Measurements from ENCODE around the gene FYN. TPM values are rescaled to one million over a fixed set of nuclear protein-coding genes. Genes with fewer than 3 reads are reported as not detected.

FYN gene
- total RNA-seq, 4 donors from 2014 or later, result 16.3 to 288 (median 52.2) TPM

DNA sequence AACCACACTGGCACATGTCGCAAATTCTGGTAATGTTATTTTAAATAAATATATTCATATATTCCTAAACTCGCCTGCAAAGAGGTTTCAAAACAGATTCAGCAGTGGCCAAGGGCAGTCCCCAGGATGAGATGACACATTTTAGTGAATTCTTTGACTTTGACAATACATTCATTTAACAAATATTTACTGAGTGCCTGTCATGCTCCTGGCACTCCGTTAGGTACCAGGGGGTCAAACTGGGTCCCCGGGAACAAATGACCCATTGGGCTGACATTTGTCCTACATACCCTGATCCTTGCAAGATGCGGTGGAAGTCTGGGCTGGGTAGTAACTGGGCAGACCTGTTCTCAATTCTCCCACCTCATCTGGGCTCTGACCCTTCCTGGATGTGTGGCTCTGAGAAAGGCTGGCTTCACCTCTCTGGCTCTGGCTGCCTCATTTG, 74.9 kb downstream of the FYN start:
- H3K9me3 ChIP-seq, result no peaks in the 10 kb centered on the region
- H3K27ac ChIP-seq, result no peak overlapping the region
- in situ Hi-C loops (cut with MboI; ENCODE audit: low pct_ligation_motif_present in 1 of 4, low pct_unique_long_range_greater_than_20kb in 1 of 4, low sequenced_read_pairs in 3 of 4) (no loop called here), intact Hi-C loops (cut with DNase I; ENCODE audit: low total_unique reads) (no loop called here)
- no peak overlapping the region for H3K4me3 ChIP-seq
- WGBS, 2 donors (ENCODE audit: low coverage in 1 of 2), result 59 to 84% methylated on average over 3 to 5 of the region's 5 CpGs
- peaks cover 2 to 11% (median 4%) of the 10 kb centered on the region in 4 donors for H3K4me1 ChIP-seq
- H3K36me3 ChIP-seq, result no peaks in the 10 kb centered on the region
- no peak for DNase-seq
- H3K27me3 ChIP-seq, result no peaks in the 10 kb centered on the region
- no peak for TF ChIP-seq EP300 (IDR thresholded peaks at IDR 0.05; ENCODE audit: low read depth)
- no peak for TF ChIP-seq POLR2AphosphoS5 (IDR thresholded peaks at IDR 0.05)
- no peak for TF ChIP-seq POLR2A (IDR thresholded peaks at IDR 0.05)
- TF ChIP-seq, protein P1, sequence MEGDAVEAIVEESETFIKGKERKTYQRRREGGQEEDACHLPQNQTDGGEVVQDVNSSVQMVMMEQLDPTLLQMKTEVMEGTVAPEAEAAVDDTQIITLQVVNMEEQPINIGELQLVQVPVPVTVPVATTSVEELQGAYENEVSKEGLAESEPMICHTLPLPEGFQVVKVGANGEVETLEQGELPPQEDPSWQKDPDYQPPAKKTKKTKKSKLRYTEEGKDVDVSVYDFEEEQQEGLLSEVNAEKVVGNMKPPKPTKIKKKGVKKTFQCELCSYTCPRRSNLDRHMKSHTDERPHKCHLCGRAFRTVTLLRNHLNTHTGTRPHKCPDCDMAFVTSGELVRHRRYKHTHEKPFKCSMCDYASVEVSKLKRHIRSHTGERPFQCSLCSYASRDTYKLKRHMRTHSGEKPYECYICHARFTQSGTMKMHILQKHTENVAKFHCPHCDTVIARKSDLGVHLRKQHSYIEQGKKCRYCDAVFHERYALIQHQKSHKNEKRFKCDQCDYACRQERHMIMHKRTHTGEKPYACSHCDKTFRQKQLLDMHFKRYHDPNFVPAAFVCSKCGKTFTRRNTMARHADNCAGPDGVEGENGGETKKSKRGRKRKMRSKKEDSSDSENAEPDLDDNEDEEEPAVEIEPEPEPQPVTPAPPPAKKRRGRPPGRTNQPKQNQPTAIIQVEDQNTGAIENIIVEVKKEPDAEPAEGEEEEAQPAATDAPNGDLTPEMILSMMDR (IDR thresholded peaks at IDR 0.05), result no peak

DNA sequence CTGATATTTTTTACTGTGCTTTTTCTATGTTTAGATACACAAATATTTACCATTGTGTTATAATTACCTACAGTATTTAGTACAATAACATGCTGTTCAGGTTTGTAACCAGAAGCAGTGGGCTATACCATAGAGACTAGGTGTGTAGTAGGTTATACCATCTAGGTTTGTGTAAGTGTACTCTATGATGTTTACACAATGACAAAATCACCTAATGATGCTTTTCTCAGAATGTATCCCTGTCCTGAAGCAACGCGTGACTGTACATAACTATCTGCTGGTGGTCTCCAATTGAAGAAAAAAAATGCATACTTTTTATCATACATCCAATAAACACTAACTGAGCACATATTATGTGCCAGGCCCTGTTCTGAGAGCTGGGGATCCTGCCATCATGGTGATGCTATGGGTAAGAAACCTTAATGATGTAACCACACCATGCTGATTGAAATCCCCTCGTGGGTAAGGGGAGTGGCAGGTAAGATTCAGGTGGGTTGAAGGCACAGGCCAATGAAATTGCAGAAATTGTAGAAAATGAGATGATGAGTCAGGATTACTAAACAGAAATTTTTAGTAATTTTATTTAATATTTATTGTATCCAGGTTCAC, 76.8 kb downstream of the FYN start:
- Histone ChIP-seq H3K36me3 (no peaks in the 10 kb centered on the region), H3K27ac (no peak overlapping the region), H3K9me3 (no peaks in the 10 kb centered on the region), H3K4me3 (no peak overlapping the region), H3K27me3 (no peaks in the 10 kb centered on the region), H3K4me1 (peaks cover 0 to 7% (median 3%) of the 10 kb centered on the region in 4 donors)
- in situ Hi-C loops (cut with MboI; ENCODE audit: low pct_ligation_motif_present in 1 of 4, low pct_unique_long_range_greater_than_20kb in 1 of 4, low sequenced_read_pairs in 3 of 4) (no loop called here), intact Hi-C loops (cut with DNase I; ENCODE audit: low total_unique reads) (no loop called here)
- TF ChIP-seq, protein P1 (IDR thresholded peaks at IDR 0.05), result no peak
- TF ChIP-seq POLR2A (IDR thresholded peaks at IDR 0.05) (no peak), EP300 (IDR thresholded peaks at IDR 0.05; ENCODE audit: low read depth) (no peak), POLR2AphosphoS5 (IDR thresholded peaks at IDR 0.05) (no peak)
- DNase-seq, result no peak
- WGBS, 2 donors (ENCODE audit: low coverage in 1 of 2), result 60 to 90% methylated on average over 2 to 3 of the region's 3 CpGs

DNA sequence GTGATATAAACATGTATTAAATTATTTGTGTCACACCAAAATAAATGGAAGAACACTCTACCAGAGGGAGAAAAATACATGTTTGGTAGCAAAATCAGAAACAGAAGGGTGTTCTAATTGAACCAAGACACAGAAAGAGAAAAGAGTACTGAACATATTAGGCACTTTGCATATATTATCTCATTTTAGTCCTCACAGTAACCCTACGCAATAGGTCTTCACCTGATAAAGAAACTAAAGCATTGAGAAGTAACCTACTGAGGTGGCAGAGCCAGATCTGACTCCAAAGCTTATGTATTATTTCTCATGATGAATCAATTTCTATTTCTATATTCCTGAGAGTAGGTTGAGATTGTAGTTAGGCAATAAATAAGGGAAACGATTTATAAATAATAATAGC, 77.7 kb downstream of the FYN start:
- intact Hi-C loops (cut with DNase I; ENCODE audit: low total_unique reads) (no loop called here), in situ Hi-C loops (cut with MboI; ENCODE audit: low pct_ligation_motif_present in 1 of 4, low pct_unique_long_range_greater_than_20kb in 1 of 4, low sequenced_read_pairs in 3 of 4) (no loop called here)
- H3K36me3 ChIP-seq, result no peaks in the 10 kb centered on the region
- peaks cover 0 to 9% (median 2%) of the 10 kb centered on the region in 4 donors for H3K4me1 ChIP-seq
- H3K27ac ChIP-seq, result no peak overlapping the region
- no peak overlapping the region for H3K4me3 ChIP-seq
- no peaks in the 10 kb centered on the region for H3K27me3 ChIP-seq
- TF ChIP-seq POLR2A (IDR thresholded peaks at IDR 0.05) (no peak), EP300 (IDR thresholded peaks at IDR 0.05; ENCODE audit: low read depth) (no peak), POLR2AphosphoS5 (IDR thresholded peaks at IDR 0.05) (no peak)
- TF ChIP-seq, protein P1 (IDR thresholded peaks at IDR 0.05), result no peak
- DNase-seq, result no peak
- whole genome bisulfite sequencing, 2 donors (ENCODE audit: low coverage in 1 of 2), result 86% methylated on average over 2 of the region's 2 CpGs
- no peaks in the 10 kb centered on the region for H3K9me3 ChIP-seq

- H3K27ac ChIP-seq, result peak overlapping the region in 1 of 4 donors; percentile 6
- in situ Hi-C loops (cut with MboI; ENCODE audit: low pct_ligation_motif_present in 1 of 4, low pct_unique_long_range_greater_than_20kb in 1 of 4, low sequenced_read_pairs in 3 of 4), result no loop called here
- TF ChIP-seq POLR2AphosphoS5 (IDR thresholded peaks at IDR 0.05) (no peak), EP300 (IDR thresholded peaks at IDR 0.05; ENCODE audit: low read depth) (no peak), POLR2A (IDR thresholded peaks at IDR 0.05) (no peak)
- TF ChIP-seq, protein P1 (IDR thresholded peaks at IDR 0.05), result no peak
- no peak for DNase-seq
- 91 to 100% methylated on average over 1 to 5 of the region's 5 CpGs for WGBS, 2 donors (ENCODE audit: low coverage in 1 of 2)
- no peaks in the 10 kb centered on the region for H3K9me3 ChIP-seq
- H3K36me3 ChIP-seq, result no peaks in the 10 kb centered on the region
- peaks cover 0 to 6% (median 1%) of the 10 kb centered on the region in 4 donors for H3K4me1 ChIP-seq
- intact Hi-C loops (cut with DNase I; ENCODE audit: low total_unique reads), result no loop called here
- no peaks in the 10 kb centered on the region for H3K27me3 ChIP-seq
- H3K4me3 ChIP-seq, result no peak overlapping the region
Measured at GRCh38 chr6:111794727-111795452, 78.4 kb downstream of the FYN start.

Data from transverse colon (tissue), 4 donors.